ENCODE results near the gene VIL1.

The VIL1 gene

DNA sequence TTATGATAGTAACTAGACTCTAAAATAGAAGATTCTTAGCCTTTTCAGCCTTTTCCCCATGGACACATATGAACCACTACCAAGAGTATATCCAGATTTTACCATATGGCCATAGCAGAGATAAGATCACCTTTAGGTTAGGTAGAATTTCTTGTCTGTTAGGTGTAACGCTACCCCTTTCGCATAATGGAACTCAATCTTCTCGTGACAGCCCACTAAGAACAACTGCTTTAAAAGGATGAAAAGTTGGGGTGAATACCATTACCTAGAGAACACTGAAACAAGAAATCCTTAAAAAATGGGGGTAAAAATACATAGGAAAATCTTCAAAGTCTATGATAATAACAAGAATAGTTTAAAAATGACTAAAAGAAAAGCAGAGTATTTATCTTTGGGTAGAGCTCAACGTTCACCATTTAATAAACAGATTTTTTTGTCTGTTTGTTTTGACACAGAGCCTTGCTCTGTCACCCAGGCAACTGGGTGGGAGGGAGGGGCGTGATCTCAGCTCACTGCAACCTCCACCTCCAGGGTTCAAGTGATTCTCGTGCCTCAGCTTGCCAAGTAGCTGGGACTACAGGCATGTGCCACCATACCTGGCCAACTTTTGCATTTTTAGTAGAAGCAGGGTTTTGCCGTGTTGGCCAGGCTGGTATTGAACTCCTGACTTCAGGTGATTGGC is 67.2 kb downstream of the VIL1 start:
- TF ChIP-seq, protein P1, sequence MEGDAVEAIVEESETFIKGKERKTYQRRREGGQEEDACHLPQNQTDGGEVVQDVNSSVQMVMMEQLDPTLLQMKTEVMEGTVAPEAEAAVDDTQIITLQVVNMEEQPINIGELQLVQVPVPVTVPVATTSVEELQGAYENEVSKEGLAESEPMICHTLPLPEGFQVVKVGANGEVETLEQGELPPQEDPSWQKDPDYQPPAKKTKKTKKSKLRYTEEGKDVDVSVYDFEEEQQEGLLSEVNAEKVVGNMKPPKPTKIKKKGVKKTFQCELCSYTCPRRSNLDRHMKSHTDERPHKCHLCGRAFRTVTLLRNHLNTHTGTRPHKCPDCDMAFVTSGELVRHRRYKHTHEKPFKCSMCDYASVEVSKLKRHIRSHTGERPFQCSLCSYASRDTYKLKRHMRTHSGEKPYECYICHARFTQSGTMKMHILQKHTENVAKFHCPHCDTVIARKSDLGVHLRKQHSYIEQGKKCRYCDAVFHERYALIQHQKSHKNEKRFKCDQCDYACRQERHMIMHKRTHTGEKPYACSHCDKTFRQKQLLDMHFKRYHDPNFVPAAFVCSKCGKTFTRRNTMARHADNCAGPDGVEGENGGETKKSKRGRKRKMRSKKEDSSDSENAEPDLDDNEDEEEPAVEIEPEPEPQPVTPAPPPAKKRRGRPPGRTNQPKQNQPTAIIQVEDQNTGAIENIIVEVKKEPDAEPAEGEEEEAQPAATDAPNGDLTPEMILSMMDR (IDR thresholded peaks at IDR 0.05) = no peak
- Mint-ChIP-seq H3K4me1 (no peaks in the 10 kb centered on the region), H3K36me3 (ENCODE audit: low read depth) (peaks cover 83% of the 10 kb centered on the region), H3K4me3 (no peak overlapping the region), H3K9me3 (no peaks in the 10 kb centered on the region), H3K27me3 (ENCODE audit: low read depth, poor library complexity) (peaks cover 2% of the 10 kb centered on the region), H3K27ac (no peak overlapping the region)
- no peak for DNase-seq

DNA sequence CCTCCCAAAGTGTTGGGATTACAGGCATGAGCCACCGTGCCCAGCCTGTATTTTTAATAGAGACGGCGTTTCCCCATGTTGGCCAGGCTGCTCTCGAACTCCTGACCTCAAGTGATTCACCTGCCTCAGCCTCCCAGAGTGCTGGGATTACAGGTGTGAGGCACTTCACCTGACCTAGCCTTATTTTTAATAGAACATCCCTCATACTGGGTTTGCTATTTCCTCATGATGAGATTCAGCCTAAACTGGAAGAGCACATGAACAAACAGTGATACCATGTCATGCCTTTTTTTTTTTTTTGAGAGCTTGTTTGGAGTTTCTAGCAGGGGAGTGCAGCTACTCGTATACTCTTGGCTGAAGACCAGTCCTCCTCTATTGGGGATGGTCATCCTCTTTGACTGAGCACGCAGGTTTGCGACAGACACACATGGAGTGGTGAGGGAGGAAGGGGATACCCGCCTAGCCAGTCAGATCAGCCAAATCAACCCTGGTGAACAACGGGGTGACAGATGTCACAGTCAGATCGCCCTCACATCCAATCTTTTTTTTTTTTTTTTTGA is 81.7 kb downstream of the VIL1 start:
- H3K36me3 Mint-ChIP-seq (ENCODE audit: low read depth) = peaks cover 48% of the 10 kb centered on the region
- H3K27ac Mint-ChIP-seq = peak overlapping the region; percentile 83
- H3K4me1 Mint-ChIP-seq = no peaks in the 10 kb centered on the region
- H3K4me3 Mint-ChIP-seq = no peak overlapping the region
- no peaks in the 10 kb centered on the region for H3K9me3 Mint-ChIP-seq
- DNase-seq = no peak
- H3K27me3 Mint-ChIP-seq (ENCODE audit: low read depth, poor library complexity) = no peaks in the 10 kb centered on the region
- TF ChIP-seq, protein P1 (IDR thresholded peaks at IDR 0.05) = no peak

DNA sequence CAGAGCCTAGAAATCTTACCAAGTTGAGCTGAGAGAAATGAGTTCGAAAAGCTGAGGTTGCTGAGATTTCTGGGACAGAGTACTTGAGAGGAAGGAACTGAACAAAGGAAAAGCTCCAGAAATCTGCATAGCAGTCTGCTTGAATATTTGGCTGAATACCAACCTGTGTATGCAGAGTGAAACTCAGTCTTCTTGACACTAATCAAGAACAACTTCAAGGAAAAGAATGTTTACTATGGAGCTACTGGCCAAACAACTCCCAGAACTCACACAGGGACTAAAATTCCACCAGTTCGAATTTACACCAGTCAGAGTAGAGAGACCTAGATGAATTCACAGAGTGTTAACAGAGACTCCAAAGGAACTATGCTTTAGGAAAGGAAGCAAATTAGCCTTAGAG is 82.7 kb downstream of the VIL1 start:
- no peak for DNase-seq
- Mint-ChIP-seq H3K36me3 (ENCODE audit: low read depth) (peaks cover 47% of the 10 kb centered on the region), H3K9me3 (no peaks in the 10 kb centered on the region), H3K4me3 (no peak overlapping the region), H3K27ac (peak overlapping the region; percentile 35), H3K27me3 (ENCODE audit: low read depth, poor library complexity) (no peaks in the 10 kb centered on the region), H3K4me1 (no peaks in the 10 kb centered on the region)
- TF ChIP-seq, protein P1 (IDR thresholded peaks at IDR 0.05) = no peak
